Measurements from ENCODE around the gene ANO1. TPM values are rescaled to one million over a fixed set of nuclear protein-coding genes. Genes with fewer than 3 reads are reported as not detected.

Gene ANO1
- total RNA-seq, 1 donor from 2014 or later: 0.14 TPM

- H3K27me3 ChIP-seq (ENCODE audit: insufficient read depth, low read length): peaks cover 23% of the 10 kb centered on the region
- H3K27me3 Mint-ChIP-seq (ENCODE audit: low read depth, unreplicated experiment): peaks cover 54% of the 10 kb centered on the region
- H3K79me2 ChIP-seq (ENCODE audit: insufficient read depth, low read length): no peaks in the 10 kb centered on the region
- no peaks in the 10 kb centered on the region for H3K36me3 Mint-ChIP-seq (ENCODE audit: low read depth, unreplicated experiment)
- TF ChIP-seq EZH2 (IDR thresholded peaks at IDR 0.05; ENCODE audit: insufficient read depth, low read length) (no peak), CTCF (IDR thresholded peaks at IDR 0.05; ENCODE audit: insufficient read depth, low read depth, low read length) (no peak)
- no peaks in the 10 kb centered on the region for H3K36me3 ChIP-seq (ENCODE audit: insufficient read depth, low read length)
- H3K9me3 ChIP-seq (ENCODE audit: insufficient read depth, low read depth, low read length): no peaks in the 10 kb centered on the region
- H3K4me2 ChIP-seq (ENCODE audit: low read length): no peak overlapping the region
- no peak overlapping the region for H3K4me3 Mint-ChIP-seq (ENCODE audit: unreplicated experiment)
- FAIRE-seq (no peak), DNase-seq (ENCODE audit: low read depth) (no peak)
- peak overlapping the region; percentile 41 for H3K27ac Mint-ChIP-seq (ENCODE audit: unreplicated experiment)
- peaks cover 2% of the 10 kb centered on the region for H3K4me1 Mint-ChIP-seq (ENCODE audit: low read depth, unreplicated experiment)
- no peak overlapping the region for H3K27ac ChIP-seq (ENCODE audit: low read depth, low read length)
- no peak overlapping the region for H3K4me3 ChIP-seq (ENCODE audit: insufficient read depth, low read depth, low read length)
- H4K20me1 ChIP-seq (ENCODE audit: insufficient read depth, low read length): no peaks in the 10 kb centered on the region
- H3K9me3 Mint-ChIP-seq (ENCODE audit: unreplicated experiment): peaks cover 2% of the 10 kb centered on the region
- H3K9ac ChIP-seq (ENCODE audit: low read length): no peak overlapping the region
- no peaks in the 10 kb centered on the region for H3K4me1 ChIP-seq (ENCODE audit: insufficient read depth, low read length)
- H2AFZ ChIP-seq (ENCODE audit: low read depth, low read length): no peak overlapping the region
Measured at GRCh38 chr11:70065318-70066135, 12.6 kb upstream of the ANO1 start.

- H3K27me3 Mint-ChIP-seq (ENCODE audit: low read depth, unreplicated experiment): peaks cover 58% of the 10 kb centered on the region
- no peak overlapping the region for H3K27ac Mint-ChIP-seq (ENCODE audit: unreplicated experiment)
- no peak overlapping the region for H3K4me3 Mint-ChIP-seq (ENCODE audit: unreplicated experiment)
- TF ChIP-seq CTCF (IDR thresholded peaks at IDR 0.05; ENCODE audit: insufficient read depth, low read depth, low read length): no peak
- no peak for TF ChIP-seq EZH2 (IDR thresholded peaks at IDR 0.05; ENCODE audit: insufficient read depth, low read length)
- DNase-seq (ENCODE audit: low read depth) (no peak), FAIRE-seq (no peak)
- H3K4me2 ChIP-seq (ENCODE audit: low read length): no peak overlapping the region
- peaks cover 23% of the 10 kb centered on the region for H3K27me3 ChIP-seq (ENCODE audit: insufficient read depth, low read length)
- no peaks in the 10 kb centered on the region for H3K36me3 ChIP-seq (ENCODE audit: insufficient read depth, low read length)
- no peak overlapping the region for H3K4me3 ChIP-seq (ENCODE audit: insufficient read depth, low read depth, low read length)
- H3K4me1 Mint-ChIP-seq (ENCODE audit: low read depth, unreplicated experiment): peaks cover 2% of the 10 kb centered on the region
- no peaks in the 10 kb centered on the region for H4K20me1 ChIP-seq (ENCODE audit: insufficient read depth, low read length)
- no peak overlapping the region for H2AFZ ChIP-seq (ENCODE audit: low read depth, low read length)
- no peak overlapping the region for H3K9ac ChIP-seq (ENCODE audit: low read length)
- peaks cover 2% of the 10 kb centered on the region for H3K9me3 Mint-ChIP-seq (ENCODE audit: unreplicated experiment)
- H3K36me3 Mint-ChIP-seq (ENCODE audit: low read depth, unreplicated experiment): no peaks in the 10 kb centered on the region
- no peaks in the 10 kb centered on the region for H3K79me2 ChIP-seq (ENCODE audit: insufficient read depth, low read length)
- no peak overlapping the region for H3K27ac ChIP-seq (ENCODE audit: low read depth, low read length)
- no peaks in the 10 kb centered on the region for H3K4me1 ChIP-seq (ENCODE audit: insufficient read depth, low read length)
- H3K9me3 ChIP-seq (ENCODE audit: insufficient read depth, low read depth, low read length): no peaks in the 10 kb centered on the region
Measured at GRCh38 chr11:70066136-70066520, 12.0 kb upstream of the ANO1 start.

GRCh38 chr11:70066628-70067027 is 11.5 kb upstream of the ANO1 start:
- H3K4me1 Mint-ChIP-seq (ENCODE audit: low read depth, unreplicated experiment): peaks cover 2% of the 10 kb centered on the region
- TF ChIP-seq CTCF (IDR thresholded peaks at IDR 0.05; ENCODE audit: insufficient read depth, low read depth, low read length) (no peak), EZH2 (IDR thresholded peaks at IDR 0.05; ENCODE audit: insufficient read depth, low read length) (no peak)
- Histone ChIP-seq H3K4me1 (ENCODE audit: insufficient read depth, low read length) (no peaks in the 10 kb centered on the region), H3K9me3 (ENCODE audit: insufficient read depth, low read depth, low read length) (no peaks in the 10 kb centered on the region), H3K4me2 (ENCODE audit: low read length) (no peak overlapping the region), H4K20me1 (ENCODE audit: insufficient read depth, low read length) (no peaks in the 10 kb centered on the region), H3K36me3 (ENCODE audit: insufficient read depth, low read length) (no peaks in the 10 kb centered on the region), H3K9ac (ENCODE audit: low read length) (no peak overlapping the region), H3K79me2 (ENCODE audit: insufficient read depth, low read length) (no peaks in the 10 kb centered on the region), H2AFZ (ENCODE audit: low read depth, low read length) (no peak overlapping the region), H3K27me3 (ENCODE audit: insufficient read depth, low read length) (peaks cover 23% of the 10 kb centered on the region), H3K4me3 (ENCODE audit: insufficient read depth, low read depth, low read length) (no peak overlapping the region), H3K27ac (ENCODE audit: low read depth, low read length) (no peak overlapping the region)
- no peak overlapping the region for H3K4me3 Mint-ChIP-seq (ENCODE audit: unreplicated experiment)
- H3K36me3 Mint-ChIP-seq (ENCODE audit: low read depth, unreplicated experiment): no peaks in the 10 kb centered on the region
- no peak overlapping the region for H3K27ac Mint-ChIP-seq (ENCODE audit: unreplicated experiment)
- peaks cover 2% of the 10 kb centered on the region for H3K9me3 Mint-ChIP-seq (ENCODE audit: unreplicated experiment)
- no peak for FAIRE-seq
- H3K27me3 Mint-ChIP-seq (ENCODE audit: low read depth, unreplicated experiment): peaks cover 56% of the 10 kb centered on the region
- no peak for DNase-seq (ENCODE audit: low read depth)
